HepG2 (cell line): ENCODE measurements around the gene HOXC11. TPM values are rescaled to one million over a fixed set of nuclear protein-coding genes. Genes with fewer than 3 reads are reported as not detected.

Source experiments
- CENPX ChIP-seq: sonication (generic); formaldehyde crosslinking; IDR thresholded peaks from 2 replicates; pipeline ENCODE4 v1.9.0; 2021; ENCODE audit warnings: mild to moderate bottlenecking, missing genetic modification reagents, moderate library complexity
- NFYB ChIP-seq: sonication (generic); formaldehyde crosslinking; IDR thresholded peaks from 2 replicates; pipeline ENCODE4 v1.4.0; 2020; ENCODE audit warnings: missing genetic modification reagents
- NR2F6 ChIP-seq, 2 experiments: IDR thresholded peaks; 2 replicates each; pipeline ENCODE4 v1.6.1; 2016; ENCODE audit warnings: antibody characterized with exemption in 1 of 2, mild to moderate bottlenecking in 1 of 2
- PAF1 ChIP-seq: IDR thresholded peaks from 2 replicates; pipeline ENCODE4 v1.6.1; 2016; ENCODE audit warnings: missing genetic modification reagents, missing compliant biosample characterization
- SP1 ChIP-seq, 2 experiments: fragments of 450-650 bp in 1 of 2; sonication (generic) in 1 of 2; formaldehyde crosslinking in 1 of 2; IDR thresholded peaks; 2 replicates each; pipeline versions ENCODE4 v1.4.0 to v1.6.1; 2016 to 2020; ENCODE audit warnings: missing genetic modification reagents in 1 of 2
- SPEN ChIP-seq: sonication (generic); formaldehyde crosslinking; IDR thresholded peaks from 2 replicates; pipeline ENCODE4 v1.5.1; 2020; ENCODE audit warnings: low read depth, mild to moderate bottlenecking, missing genetic modification reagents
- SRF ChIP-seq: IDR thresholded peaks from 2 replicates; pipeline ENCODE4 v1.6.1; 2011; ENCODE audit warnings: mild to moderate bottlenecking, low read depth, low read length, moderate library complexity
- STAG1 ChIP-seq: sonication (generic); formaldehyde crosslinking; IDR thresholded peaks from 2 replicates; pipeline ENCODE4 v1.4.0; 2020; ENCODE audit warnings: missing genetic modification reagents
- YEATS4 ChIP-seq: sonication (generic); formaldehyde crosslinking; IDR thresholded peaks from 2 replicates; pipeline ENCODE4 v1.4.0; 2020; ENCODE audit warnings: missing genetic modification reagents, borderline replicate concordance
- ZNF382 ChIP-seq: sonication (generic); formaldehyde crosslinking; IDR thresholded peaks from 2 replicates; pipeline ENCODE4 v1.5.0; 2020; ENCODE audit warnings: missing genetic modification reagents, mild to moderate bottlenecking, borderline replicate concordance
- ZNF644 ChIP-seq: IDR thresholded peaks from 2 replicates; pipeline ENCODE4 v1.6.1; 2016; ENCODE audit warnings: low read depth
- ZNF883 ChIP-seq: sonication (generic); formaldehyde crosslinking; IDR thresholded peaks from 2 replicates; pipeline ENCODE4 v1.5.1; 2020; ENCODE audit warnings: mild to moderate bottlenecking, missing genetic modification reagents; ENCODE audit errors: not compliant biosample characterization
- polyA plus RNA-seq, 8 experiments: library from polyadenylated mRNA; depleted of rRNA in 3 of 8; stranded (reverse) in 7 of 8; unstranded in 1 of 8; fragments of >200 nt; fragmentation: Illumina TruSeq in 4 of 8; extraction: Trizol in 4 of 8; gene quantifications; 2 replicates each; pipeline versions ENCODE4 v1.2.1 to v1.2.3, GENCODE V29; 2011 to 2016; ENCODE audit warnings: low read depth in 4 of 8, missing spikeins in 1 of 8, mixed read lengths in 1 of 8; ENCODE audit not compliant: insufficient read depth in 1 of 8
- total RNA-seq, 5 experiments: library from RNA; depleted of rRNA; stranded (reverse); fragments of >200 nt; fragmentation: Illumina TruSeq; extraction: Trizol; gene quantifications; 2 replicates each; pipeline ENCODE4 v1.2.3, GENCODE V29; 2016; ENCODE audit warnings: low read depth in 1 of 5
- TF ChIP-seq, protein P1 (sequence below): sonication (generic); formaldehyde crosslinking; IDR thresholded peaks from 2 replicates; pipeline ENCODE4; 2020; ENCODE audit warnings: missing genetic modification reagents, mild to moderate bottlenecking, borderline replicate concordance
- TF ChIP-seq, protein P2 (sequence below): sonication (generic); formaldehyde crosslinking; IDR thresholded peaks from 2 replicates; pipeline ENCODE4 v1.5.1; 2020; ENCODE audit warnings: mild to moderate bottlenecking, missing genetic modification reagents, moderate library complexity
- TF ChIP-seq, protein P3 (sequence below): sonication (generic); formaldehyde crosslinking; IDR thresholded peaks from 2 replicates; pipeline ENCODE4 v1.5.0; 2020; ENCODE audit warnings: mild to moderate bottlenecking, missing genetic modification reagents, borderline replicate concordance
- TF ChIP-seq, protein P4 (sequence below): sonication (generic); formaldehyde crosslinking; IDR thresholded peaks from 2 replicates; pipeline ENCODE4 v1.8.0; 2022; ENCODE audit warnings: missing genetic modification reagents, mild to moderate bottlenecking, borderline replicate concordance
- TF ChIP-seq, protein P5 (sequence below): sonication (generic); formaldehyde crosslinking; IDR thresholded peaks from 2 replicates; pipeline ENCODE4 v1.5.0; 2020; ENCODE audit warnings: missing genetic modification reagents

The HOXC11 gene
- total and polyA plus RNA-seq, 2 of the 13 experiments (the other 11 are each of a cell fraction or from before 2014, with no cell fraction given) = not detected

DNA sequence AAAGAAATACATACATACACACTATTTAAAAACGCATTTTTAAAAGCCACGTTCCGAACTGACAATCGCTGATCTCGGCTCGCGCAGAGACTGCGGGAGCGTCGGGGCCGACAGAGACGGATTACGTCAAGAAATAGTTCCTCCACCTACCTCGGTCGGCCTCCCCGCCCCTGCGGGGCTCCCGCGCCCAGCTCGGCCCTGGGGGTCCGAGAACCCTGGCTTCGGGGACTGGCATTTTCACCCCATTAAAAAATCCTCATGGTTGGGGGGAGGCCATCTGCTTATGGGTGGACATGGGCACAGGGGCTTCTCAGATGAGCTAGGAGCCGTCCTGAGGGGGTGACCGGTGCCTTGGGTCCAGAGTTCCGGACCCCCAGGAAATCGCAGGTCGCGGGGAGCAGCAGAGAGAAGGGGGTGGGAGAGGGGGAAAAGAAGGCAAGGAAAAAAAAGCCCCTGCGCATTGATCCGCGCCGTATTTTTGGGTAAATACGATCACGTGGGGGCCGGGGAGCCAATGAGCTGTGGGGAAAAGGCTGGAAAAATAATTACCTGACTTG lies 26.7 kb downstream of the HOXC11 start (continued):
- TF ChIP-seq, protein P1, sequence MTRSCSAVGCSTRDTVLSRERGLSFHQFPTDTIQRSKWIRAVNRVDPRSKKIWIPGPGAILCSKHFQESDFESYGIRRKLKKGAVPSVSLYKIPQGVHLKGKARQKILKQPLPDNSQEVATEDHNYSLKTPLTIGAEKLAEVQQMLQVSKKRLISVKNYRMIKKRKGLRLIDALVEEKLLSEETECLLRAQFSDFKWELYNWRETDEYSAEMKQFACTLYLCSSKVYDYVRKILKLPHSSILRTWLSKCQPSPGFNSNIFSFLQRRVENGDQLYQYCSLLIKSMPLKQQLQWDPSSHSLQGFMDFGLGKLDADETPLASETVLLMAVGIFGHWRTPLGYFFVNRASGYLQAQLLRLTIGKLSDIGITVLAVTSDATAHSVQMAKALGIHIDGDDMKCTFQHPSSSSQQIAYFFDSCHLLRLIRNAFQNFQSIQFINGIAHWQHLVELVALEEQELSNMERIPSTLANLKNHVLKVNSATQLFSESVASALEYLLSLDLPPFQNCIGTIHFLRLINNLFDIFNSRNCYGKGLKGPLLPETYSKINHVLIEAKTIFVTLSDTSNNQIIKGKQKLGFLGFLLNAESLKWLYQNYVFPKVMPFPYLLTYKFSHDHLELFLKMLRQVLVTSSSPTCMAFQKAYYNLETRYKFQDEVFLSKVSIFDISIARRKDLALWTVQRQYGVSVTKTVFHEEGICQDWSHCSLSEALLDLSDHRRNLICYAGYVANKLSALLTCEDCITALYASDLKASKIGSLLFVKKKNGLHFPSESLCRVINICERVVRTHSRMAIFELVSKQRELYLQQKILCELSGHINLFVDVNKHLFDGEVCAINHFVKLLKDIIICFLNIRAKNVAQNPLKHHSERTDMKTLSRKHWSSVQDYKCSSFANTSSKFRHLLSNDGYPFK = no peak
- TF ChIP-seq YEATS4 (CRISPR knock-in tag) (no peak), NR2F6 (IDR thresholded peaks at IDR 0.05) (no peak), NR2F6 (CRISPR knock-in tag; IDR thresholded peaks at IDR 0.05) (no peak), SPEN (CRISPR knock-in tag) (no peak), STAG1 (no peak), SRF (no peak), SP1 (IDR thresholded peaks at IDR 0.05) (no peak), SP1 (CRISPR knock-in tag; IDR thresholded peaks at IDR 0.05) (no peak), ZNF883 (CRISPR knock-in tag) (peak; percentile 7), ZNF644 (no peak), CENPX (CRISPR knock-in tag) (no peak), ZNF382 (CRISPR knock-in tag) (no peak), PAF1 (CRISPR knock-in tag) (no peak), NFYB (CRISPR knock-in tag) (peak; percentile 61)
- TF ChIP-seq, protein P2, sequence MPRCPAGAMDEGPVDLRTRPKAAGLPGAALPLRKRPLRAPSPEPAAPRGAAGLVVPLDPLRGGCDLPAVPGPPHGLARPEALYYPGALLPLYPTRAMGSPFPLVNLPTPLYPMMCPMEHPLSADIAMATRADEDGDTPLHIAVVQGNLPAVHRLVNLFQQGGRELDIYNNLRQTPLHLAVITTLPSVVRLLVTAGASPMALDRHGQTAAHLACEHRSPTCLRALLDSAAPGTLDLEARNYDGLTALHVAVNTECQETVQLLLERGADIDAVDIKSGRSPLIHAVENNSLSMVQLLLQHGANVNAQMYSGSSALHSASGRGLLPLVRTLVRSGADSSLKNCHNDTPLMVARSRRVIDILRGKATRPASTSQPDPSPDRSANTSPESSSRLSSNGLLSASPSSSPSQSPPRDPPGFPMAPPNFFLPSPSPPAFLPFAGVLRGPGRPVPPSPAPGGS (CRISPR knock-in tag) = no peak
- TF ChIP-seq, protein P3, sequence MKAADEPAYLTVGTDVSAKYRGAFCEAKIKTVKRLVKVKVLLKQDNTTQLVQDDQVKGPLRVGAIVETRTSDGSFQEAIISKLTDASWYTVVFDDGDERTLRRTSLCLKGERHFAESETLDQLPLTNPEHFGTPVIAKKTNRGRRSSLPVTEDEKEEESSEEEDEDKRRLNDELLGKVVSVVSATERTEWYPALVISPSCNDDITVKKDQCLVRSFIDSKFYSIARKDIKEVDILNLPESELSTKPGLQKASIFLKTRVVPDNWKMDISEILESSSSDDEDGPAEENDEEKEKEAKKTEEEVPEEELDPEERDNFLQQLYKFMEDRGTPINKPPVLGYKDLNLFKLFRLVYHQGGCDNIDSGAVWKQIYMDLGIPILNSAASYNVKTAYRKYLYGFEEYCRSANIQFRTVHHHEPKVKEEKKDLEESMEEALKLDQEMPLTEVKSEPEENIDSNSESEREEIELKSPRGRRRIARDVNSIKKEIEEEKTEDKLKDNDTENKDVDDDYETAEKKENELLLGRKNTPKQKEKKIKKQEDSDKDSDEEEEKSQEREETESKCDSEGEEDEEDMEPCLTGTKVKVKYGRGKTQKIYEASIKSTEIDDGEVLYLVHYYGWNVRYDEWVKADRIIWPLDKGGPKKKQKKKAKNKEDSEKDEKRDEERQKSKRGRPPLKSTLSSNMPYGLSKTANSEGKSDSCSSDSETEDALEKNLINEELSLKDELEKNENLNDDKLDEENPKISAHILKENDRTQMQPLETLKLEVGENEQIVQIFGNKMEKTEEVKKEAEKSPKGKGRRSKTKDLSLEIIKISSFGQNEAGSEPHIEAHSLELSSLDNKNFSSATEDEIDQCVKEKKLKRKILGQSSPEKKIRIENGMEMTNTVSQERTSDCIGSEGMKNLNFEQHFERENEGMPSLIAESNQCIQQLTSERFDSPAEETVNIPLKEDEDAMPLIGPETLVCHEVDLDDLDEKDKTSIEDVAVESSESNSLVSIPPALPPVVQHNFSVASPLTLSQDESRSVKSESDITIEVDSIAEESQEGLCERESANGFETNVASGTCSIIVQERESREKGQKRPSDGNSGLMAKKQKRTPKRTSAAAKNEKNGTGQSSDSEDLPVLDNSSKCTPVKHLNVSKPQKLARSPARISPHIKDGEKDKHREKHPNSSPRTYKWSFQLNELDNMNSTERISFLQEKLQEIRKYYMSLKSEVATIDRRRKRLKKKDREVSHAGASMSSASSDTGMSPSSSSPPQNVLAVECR (CRISPR knock-in tag) = 0 out of 2 replicates have a peak, but pooled peaks have one; percentile 17
- TF ChIP-seq, protein P4, sequence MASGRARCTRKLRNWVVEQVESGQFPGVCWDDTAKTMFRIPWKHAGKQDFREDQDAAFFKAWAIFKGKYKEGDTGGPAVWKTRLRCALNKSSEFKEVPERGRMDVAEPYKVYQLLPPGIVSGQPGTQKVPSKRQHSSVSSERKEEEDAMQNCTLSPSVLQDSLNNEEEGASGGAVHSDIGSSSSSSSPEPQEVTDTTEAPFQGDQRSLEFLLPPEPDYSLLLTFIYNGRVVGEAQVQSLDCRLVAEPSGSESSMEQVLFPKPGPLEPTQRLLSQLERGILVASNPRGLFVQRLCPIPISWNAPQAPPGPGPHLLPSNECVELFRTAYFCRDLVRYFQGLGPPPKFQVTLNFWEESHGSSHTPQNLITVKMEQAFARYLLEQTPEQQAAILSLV (CRISPR knock-in tag) = no peak
- TF ChIP-seq, protein P5, sequence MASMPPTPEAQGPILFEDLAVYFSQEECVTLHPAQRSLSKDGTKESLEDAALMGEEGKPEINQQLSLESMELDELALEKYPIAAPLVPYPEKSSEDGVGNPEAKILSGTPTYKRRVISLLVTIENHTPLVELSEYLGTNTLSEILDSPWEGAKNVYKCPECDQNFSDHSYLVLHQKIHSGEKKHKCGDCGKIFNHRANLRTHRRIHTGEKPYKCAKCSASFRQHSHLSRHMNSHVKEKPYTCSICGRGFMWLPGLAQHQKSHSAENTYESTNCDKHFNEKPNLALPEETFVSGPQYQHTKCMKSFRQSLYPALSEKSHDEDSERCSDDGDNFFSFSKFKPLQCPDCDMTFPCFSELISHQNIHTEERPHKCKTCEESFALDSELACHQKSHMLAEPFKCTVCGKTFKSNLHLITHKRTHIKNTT (CRISPR knock-in tag) = no peak
